Measurements from ENCODE around the gene SYCE1L. TPM values are rescaled to one million over a fixed set of nuclear protein-coding genes. Genes with fewer than 3 reads are reported as not detected.

The SYCE1L gene
- total RNA-seq, 2 experiments from 2014 or later: 4.3 to 7.1 TPM

Other genes starting within 250 kb of the SYCE1L start
- gene MON1B, start 8.2 kb upstream of the SYCE1L start, total RNA-seq: 10 to 100 TPM; 58.0 to 63.4 TPM
- gene ADAMTS18, start 235.6 kb downstream of the SYCE1L start, total RNA-seq: not detected

All from activated CD4-positive, alpha-beta T cell treated with anti-CD3 and anti-CD28 coated beads for 36 hours (primary cell).